Ammon's horn (tissue), 1 donor: ENCODE results near the gene ANKRD40.

Source experiments
- DNase-seq: peaks from one replicate; pipeline ENCODE4 v3.0.0-alpha.2; 2016; ENCODE audit warnings: low spot score

ANKRD40 gene

DNA sequence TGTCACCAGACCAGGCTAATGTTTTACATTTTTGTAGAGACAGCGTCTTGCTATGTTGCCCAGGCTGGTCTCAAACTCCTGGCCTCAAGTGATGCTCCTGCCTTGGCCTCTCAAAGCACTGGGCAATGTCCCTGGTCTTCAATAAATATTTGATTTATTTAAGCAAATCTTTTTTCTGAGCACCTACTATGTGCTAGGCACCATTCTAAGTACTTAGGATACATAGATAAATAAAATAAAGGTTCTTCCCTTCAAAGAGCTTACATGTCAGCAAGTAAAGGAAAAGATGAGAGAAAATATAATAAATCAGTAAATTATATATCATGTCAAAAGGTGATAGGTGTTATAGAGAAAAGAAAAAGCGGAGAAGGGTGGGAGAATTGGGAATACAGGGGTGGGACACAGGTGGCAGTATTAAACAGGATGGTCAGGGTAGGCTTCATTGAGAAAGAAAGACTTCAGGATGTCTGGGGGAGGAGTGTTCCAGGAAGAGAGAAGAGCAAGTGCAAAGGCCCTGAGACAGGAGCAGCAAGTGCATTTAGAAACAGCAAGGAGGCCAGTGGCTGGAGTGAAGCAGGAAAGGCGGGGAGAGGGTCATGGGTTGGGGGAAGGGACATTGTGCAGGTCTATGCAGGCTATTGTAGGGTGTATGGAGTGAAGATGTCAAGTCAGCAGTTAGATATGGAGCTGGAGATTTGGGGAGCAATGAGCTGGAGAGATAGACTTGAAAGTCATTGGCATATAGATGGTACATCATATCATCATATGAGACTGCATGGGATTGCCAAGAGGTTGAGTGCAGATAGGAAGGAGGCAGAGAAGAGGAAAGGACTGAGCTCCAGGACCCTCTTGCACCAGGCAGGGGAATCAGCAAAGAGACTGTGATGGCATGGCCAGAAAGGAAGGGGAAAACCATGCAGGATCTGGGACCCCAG, 61.7 kb downstream of the ANKRD40 start:
- no peak for DNase-seq
